ENCODE measurements around the gene NFIC.

GRCh38 chr19:3333020-3333583 lies 33.3 kb upstream of the NFIC start:
- TF ChIP-seq CTCF (conservative IDR thresholded peaks at IDR 0.05; ENCODE audit: low read length) (no peak), EZH2phosphoT487 (IDR thresholded peaks at IDR 0.05; ENCODE audit: borderline replicate concordance, low read depth, low read length) (no peak)
